Gastrocnemius medialis (tissue), 4 donors: Measurements from ENCODE around the gene CDK14. TPM values are rescaled to one million over a fixed set of nuclear protein-coding genes. Genes with fewer than 3 reads are reported as not detected.

Experiments
- ATAC-seq, 2 donors: fragments of 150-250 bp; one replicate each; pipeline ENCODE4 v1.9.1; 2016
- DNase-seq, 2 donors: peaks; one replicate each; pipeline ENCODE4 v3.0.0-alpha.2; 2019
- H3K27ac ChIP-seq, 4 donors: fragments of 200-600 bp; sonication (generic); 1 replicate in 1 of 4; 2 replicates in 3 of 4; pipeline ENCODE4 v1.5.1; 2016 to 2018; ENCODE audit warnings: mild to moderate bottlenecking in 2 of 4, moderate library complexity in 1 of 4
- H3K27me3 ChIP-seq, 3 donors: fragments of 200-600 bp; sonication (generic) in 2 of 3; 1 replicate in 1 of 3; 2 replicates in 2 of 3; pipeline versions ENCODE4 v1.5.1 to v1.6.0; 2016 to 2019; ENCODE audit warnings: mild to moderate bottlenecking in 1 of 3, moderate library complexity in 1 of 3
- H3K36me3 ChIP-seq, 2 donors: fragments of 200-600 bp; sonication (generic) in 1 of 2; one replicate each; pipeline ENCODE4 v1.5.1; 2017 to 2018
- H3K4me1 ChIP-seq, 2 donors: fragments of 200-600 bp; sonication (generic) in 1 of 2; one replicate each; pipeline ENCODE4 v1.5.1; 2016 to 2017; ENCODE audit warnings: mild to moderate bottlenecking in 2 of 2
- H3K4me3 ChIP-seq, 4 donors: fragments of 200-600 bp; sonication (generic) in 3 of 4; 1 replicate in 1 of 4; 2 replicates in 3 of 4; pipeline ENCODE4 v1.5.1; 2016 to 2019; ENCODE audit warnings: mild to moderate bottlenecking in 2 of 4
- H3K9me3 ChIP-seq, 3 donors: fragments of 200-600 bp; sonication (generic) in 2 of 3; 1 replicate in 1 of 3; 2 replicates in 2 of 3; pipeline ENCODE4 v1.5.1; 2016 to 2019
- CTCF ChIP-seq, 5 experiments: fragments of 450-650 bp in 3 of 5; fragments of 200-600 bp in 2 of 5; sonication (generic) in 2 of 5; IDR thresholded peaks in 4 of 5; conservative IDR thresholded peaks in 1 of 5; 1 replicate in 4 of 5; 2 replicates in 1 of 5; pipeline ENCODE4 v1.5.1; 2016 to 2019; ENCODE audit warnings: antibody characterized with exemption in 5 of 5, mild to moderate bottlenecking in 3 of 5, moderate library complexity in 3 of 5
- POLR2A ChIP-seq, 2 donors: fragments of 450-650 bp; IDR thresholded peaks; one replicate each; pipeline ENCODE4 v1.6.1; 2017; ENCODE audit warnings: antibody characterized with exemption in 2 of 2, mild to moderate bottlenecking in 2 of 2, moderate library complexity in 2 of 2
- in situ Hi-C, 4 donors: fragments of 200-750 bp; cut with MboI; loops; one replicate each; pipeline versions ENCODE4 v1.15.0 to v1.8.0; 2017; ENCODE audit warnings: low sequenced_read_pairs in 4 of 4
- intact Hi-C: fragments of 100-400 bp; cut with DNase I; formaldehyde crosslinking; loops from one replicate; pipeline ENCODE4 v1.15.1; 2023; ENCODE audit warnings: low total_unique reads
- total RNA-seq, 4 donors: library from RNA; depleted of rRNA; stranded (reverse); fragments of >200 nt; gene quantifications; one replicate each; pipeline versions ENCODE4 v1.1.0 to v1.2.3, GENCODE V29; 2016

CDK14 gene
- total RNA-seq, 4 donors from 2014 or later, result 3.9 to 8.6 (median 7.3) TPM

GRCh38 chr7:90618876-90619275, 22.8 kb downstream of the CDK14 start:
- H3K36me3 ChIP-seq, result no peaks in the 10 kb centered on the region
- no peaks in the 10 kb centered on the region for H3K27me3 ChIP-seq
- H3K4me3 ChIP-seq, result no peak overlapping the region
- H3K4me1 ChIP-seq, result peaks cover 8 to 14% of the 10 kb centered on the region in 2 donors
- in situ Hi-C loops (no loop called here), intact Hi-C loops (no loop called here)
- ATAC-seq (no peak), DNase-seq (no peak)
- no peak overlapping the region for H3K27ac ChIP-seq
- H3K9me3 ChIP-seq, result no peaks in the 10 kb centered on the region
- no peak for TF ChIP-seq CTCF (IDR thresholded peaks at IDR 0.05 in 4 of 5, conservative IDR thresholded peaks at IDR 0.05 in 1 of 5)
- TF ChIP-seq POLR2A (IDR thresholded peaks at IDR 0.05), result no peak

- H3K4me1 ChIP-seq, result peaks cover 15 to 21% of the 10 kb centered on the region in 2 donors
- no peaks in the 10 kb centered on the region for H3K27me3 ChIP-seq
- no peak overlapping the region for H3K27ac ChIP-seq
- intact Hi-C loops, result loop anchor here (10.0 kb wide), 1 partner anchor 166 kb away; no protein-coding TSS in a partner anchor
- no peak for ATAC-seq
- no peak for DNase-seq
- TF ChIP-seq POLR2A (IDR thresholded peaks at IDR 0.05) (no peak), CTCF (IDR thresholded peaks at IDR 0.05 in 4 of 5, conservative IDR thresholded peaks at IDR 0.05 in 1 of 5) (no peak)
- H3K9me3 ChIP-seq, result no peaks in the 10 kb centered on the region
- no peak overlapping the region for H3K4me3 ChIP-seq
- in situ Hi-C loops, result loop anchor here in 1 of 4 donors (10.0 kb wide), 1 partner anchor 66 kb away; no protein-coding TSS in a partner anchor
- H3K36me3 ChIP-seq, result no peaks in the 10 kb centered on the region
These were observed 25.1 kb downstream of the CDK14 start for GRCh38 chr7:90621125-90621746.

- no peaks in the 10 kb centered on the region for H3K36me3 ChIP-seq
- DNase-seq (no peak), ATAC-seq (no peak)
- no peaks in the 10 kb centered on the region for H3K27me3 ChIP-seq
- no peaks in the 10 kb centered on the region for H3K9me3 ChIP-seq
- H3K4me3 ChIP-seq, result no peak overlapping the region
- intact Hi-C loops, result loop anchor here (10.0 kb wide), 1 partner anchor 167 kb away; no protein-coding TSS in a partner anchor
- no peak for TF ChIP-seq POLR2A (IDR thresholded peaks at IDR 0.05)
- TF ChIP-seq CTCF (IDR thresholded peaks at IDR 0.05 in 4 of 5, conservative IDR thresholded peaks at IDR 0.05 in 1 of 5), result no peak
- H3K4me1 ChIP-seq, result peaks cover 15 to 21% of the 10 kb centered on the region in 2 donors
- no peak overlapping the region for H3K27ac ChIP-seq
- in situ Hi-C loops, result loop anchor here in 1 of 4 donors (10.0 kb wide), 1 partner anchor 67 kb away; no protein-coding TSS in a partner anchor
These were observed 25.6 kb downstream of the CDK14 start for GRCh38 chr7:90621747-90622140.

GRCh38 chr7:90622670-90623069, 26.5 kb downstream of the CDK14 start:
- H3K4me1 ChIP-seq, result peaks cover 15 to 21% of the 10 kb centered on the region in 2 donors
- ATAC-seq, result no peak
- intact Hi-C loops, result loop anchor here (10.0 kb wide), 1 partner anchor 168 kb away; no protein-coding TSS in a partner anchor

More at GRCh38 chr7:90622670-90623069, 26.5 kb downstream of the CDK14 start:
- Histone ChIP-seq H3K27me3 (no peaks in the 10 kb centered on the region), H3K27ac (no peak overlapping the region), H3K9me3 (no peaks in the 10 kb centered on the region), H3K4me3 (no peak overlapping the region), H3K36me3 (no peaks in the 10 kb centered on the region)
- in situ Hi-C loops, result loop anchor here in 1 of 4 donors (10.0 kb wide), 1 partner anchor 68 kb away; no protein-coding TSS in a partner anchor
- TF ChIP-seq CTCF (IDR thresholded peaks at IDR 0.05 in 4 of 5, conservative IDR thresholded peaks at IDR 0.05 in 1 of 5), result no peak
- no peak for TF ChIP-seq POLR2A (IDR thresholded peaks at IDR 0.05)
- DNase-seq, result no peak
